Keratinocyte (primary cell): Measurements from ENCODE around the gene RNF207. TPM values are rescaled to one million over a fixed set of nuclear protein-coding genes. Genes with fewer than 3 reads are reported as not detected.

Experiments used
- DNase-seq: peaks from one replicate; pipeline ENCODE4 v3.0.0-alpha.2; 2011; ENCODE audit warnings: low read depth, missing footprints, low spot score
- FAIRE-seq: peaks from 2 replicates; lab custom pipeline; 2011; peaks lifted over from hg19 to GRCh38; lab: Jason Lieb, UNC
- H2AFZ ChIP-seq: 2 replicates; pipeline ENCODE4 v1.6.0; 2012; ENCODE audit warnings: low read length, control low read depth, inconsistent platforms; ENCODE audit not compliant: control insufficient read depth
- H3K27ac ChIP-seq: 2 replicates; pipeline ENCODE4 v1.5.1; 2011; ENCODE audit warnings: low read length; ENCODE audit not compliant: control insufficient read depth, insufficient read depth
- H3K27me3 ChIP-seq: 3 replicates; pipeline ENCODE4 v1.6.0; 2011; ENCODE audit warnings: low read length; ENCODE audit not compliant: control insufficient read depth, insufficient read depth; ENCODE audit errors: extremely low read depth
- H3K36me3 ChIP-seq, 2 experiments: 2 replicates in 1 of 2; 3 replicates in 1 of 2; pipeline ENCODE4 v1.5.1; 2011; ENCODE audit warnings: low read length in 2 of 2, mild to moderate bottlenecking in 1 of 2; ENCODE audit not compliant: control insufficient read depth in 2 of 2, insufficient read depth in 2 of 2; ENCODE audit errors: extremely low read depth in 1 of 2
- H3K4me1 ChIP-seq: 3 replicates; pipeline ENCODE4 v1.5.1; 2011; ENCODE audit warnings: low read length; ENCODE audit not compliant: control insufficient read depth, insufficient read depth; ENCODE audit errors: extremely low read depth
- H3K4me2 ChIP-seq: 3 replicates; pipeline ENCODE4 v1.6.0; 2011; ENCODE audit warnings: low read depth, low read length; ENCODE audit not compliant: control insufficient read depth, insufficient read depth; ENCODE audit errors: extremely low read depth
- H3K4me3 ChIP-seq, 3 experiments: fragments of 200-600 bp in 1 of 3; sonication (generic) in 1 of 3; 2 replicates in 2 of 3; 3 replicates in 1 of 3; pipeline ENCODE4 v1.5.1; 2011 to 2016; ENCODE audit warnings: low read length in 3 of 3, mild to moderate bottlenecking in 3 of 3, control low read depth in 2 of 3, inconsistent platforms in 1 of 3, low read depth in 1 of 3, mixed read lengths in 1 of 3, mixed run types in 1 of 3, moderate library complexity in 1 of 3; ENCODE audit not compliant: control insufficient read depth in 2 of 3, insufficient read depth in 2 of 3; ENCODE audit errors: extremely low read depth in 1 of 3
- H3K79me2 ChIP-seq: 2 replicates; pipeline ENCODE4 v1.6.0; 2012; ENCODE audit warnings: low read length; ENCODE audit not compliant: control insufficient read depth, insufficient read depth
- H3K9ac ChIP-seq: 3 replicates; pipeline ENCODE4 v1.6.0; 2011; ENCODE audit warnings: low read length; ENCODE audit not compliant: control insufficient read depth, insufficient read depth; ENCODE audit errors: extremely low read depth
- H3K9me1 ChIP-seq: 3 replicates; pipeline ENCODE4 v1.6.0; 2011; ENCODE audit warnings: low read length; ENCODE audit not compliant: control insufficient read depth, insufficient read depth; ENCODE audit errors: extremely low read depth
- H3K9me3 ChIP-seq: 2 replicates; pipeline ENCODE4 v1.5.1; 2012; ENCODE audit warnings: low read depth, low read length; ENCODE audit not compliant: control insufficient read depth
- H4K20me1 ChIP-seq: 3 replicates; pipeline ENCODE4 v1.6.0; 2011; ENCODE audit warnings: low read length; ENCODE audit not compliant: control insufficient read depth, insufficient read depth; ENCODE audit errors: extremely low read depth
- EZH2 ChIP-seq: IDR thresholded peaks from one replicate; pipeline ENCODE4 v1.6.1; 2012; ENCODE audit warnings: inconsistent platforms, mild to moderate bottlenecking, low read length, moderate library complexity
- dilution Hi-C: fragments of 300-500 bp; cut with MboI; formaldehyde crosslinking; loops from one replicate; pipeline ENCODE4 v1.7.0; 2020; ENCODE audit warnings: low sequenced_read_pairs; ENCODE audit not compliant: extremely low pct_ligation_motif_present
- polyA plus RNA-seq, 5 experiments: library from polyadenylated mRNA; depleted of rRNA in 3 of 5; stranded (reverse) in 3 of 5; stranded (forward) in 1 of 5; unstranded in 1 of 5; fragments of >200 nt; gene quantifications; 1 replicate in 1 of 5; 2 replicates in 3 of 5; 3 replicates in 1 of 5; pipeline versions ENCODE4 v1.2.1 to v1.2.3, GENCODE V29; 2011 to 2012; ENCODE audit warnings: missing spikeins in 2 of 5, low read depth in 1 of 5, low replicate concordance in 1 of 5
- TF ChIP-seq, protein P1 (sequence below), 3 experiments: IDR thresholded peaks in 1 of 3; conservative IDR thresholded peaks in 1 of 3; optimal IDR thresholded peaks in 1 of 3; 2 replicates in 2 of 3; 3 replicates in 1 of 3; pipeline versions ENCODE3 to v1.5.1; 2011; ENCODE audit warnings: low read length in 3 of 3, mild to moderate bottlenecking in 3 of 3, moderate library complexity in 2 of 3, control low read depth in 1 of 3, inconsistent platforms in 1 of 3; ENCODE audit not compliant: insufficient read depth in 2 of 3; ENCODE audit errors: extremely low read depth in 1 of 3

The RNF207 gene
- polyA plus RNA-seq, 1 donor (not counting 4 experiments of a cell fraction or from before 2014, with no cell fraction given), result 6.1 TPM

- no peak overlapping the region for H3K4me3 ChIP-seq
- no peak overlapping the region for H3K4me2 ChIP-seq
- peaks cover 40% of the 10 kb centered on the region for H3K27me3 ChIP-seq
- no peak overlapping the region for H3K9ac ChIP-seq
- H3K9me1 ChIP-seq, result no peaks in the 10 kb centered on the region
- H3K27ac ChIP-seq, result no peak overlapping the region
- H3K36me3 ChIP-seq, result no peaks in the 10 kb centered on the region
- H3K4me1 ChIP-seq, result no peaks in the 10 kb centered on the region
- H3K79me2 ChIP-seq, result no peaks in the 10 kb centered on the region
- no peak for TF ChIP-seq EZH2
- TF ChIP-seq, protein P1, sequence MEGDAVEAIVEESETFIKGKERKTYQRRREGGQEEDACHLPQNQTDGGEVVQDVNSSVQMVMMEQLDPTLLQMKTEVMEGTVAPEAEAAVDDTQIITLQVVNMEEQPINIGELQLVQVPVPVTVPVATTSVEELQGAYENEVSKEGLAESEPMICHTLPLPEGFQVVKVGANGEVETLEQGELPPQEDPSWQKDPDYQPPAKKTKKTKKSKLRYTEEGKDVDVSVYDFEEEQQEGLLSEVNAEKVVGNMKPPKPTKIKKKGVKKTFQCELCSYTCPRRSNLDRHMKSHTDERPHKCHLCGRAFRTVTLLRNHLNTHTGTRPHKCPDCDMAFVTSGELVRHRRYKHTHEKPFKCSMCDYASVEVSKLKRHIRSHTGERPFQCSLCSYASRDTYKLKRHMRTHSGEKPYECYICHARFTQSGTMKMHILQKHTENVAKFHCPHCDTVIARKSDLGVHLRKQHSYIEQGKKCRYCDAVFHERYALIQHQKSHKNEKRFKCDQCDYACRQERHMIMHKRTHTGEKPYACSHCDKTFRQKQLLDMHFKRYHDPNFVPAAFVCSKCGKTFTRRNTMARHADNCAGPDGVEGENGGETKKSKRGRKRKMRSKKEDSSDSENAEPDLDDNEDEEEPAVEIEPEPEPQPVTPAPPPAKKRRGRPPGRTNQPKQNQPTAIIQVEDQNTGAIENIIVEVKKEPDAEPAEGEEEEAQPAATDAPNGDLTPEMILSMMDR (optimal IDR thresholded peaks at IDR 0.05 in 1 of 3, IDR thresholded peaks at IDR 0.05 in 1 of 3, conservative IDR thresholded peaks at IDR 0.05 in 1 of 3; ENCODE audit: extremely low read depth in 1 of 3, insufficient read depth in 2 of 3, low read length in 3 of 3), result no peak
- no peak overlapping the region for H2AFZ ChIP-seq
- H3K9me3 ChIP-seq, result no peaks in the 10 kb centered on the region
- dilution Hi-C loops, result no loop called here
- no peaks in the 10 kb centered on the region for H4K20me1 ChIP-seq
- FAIRE-seq (no peak), DNase-seq (no peak)
Measured at GRCh38 chr1:6170116-6170741, 35.7 kb upstream of the RNF207 start.

GRCh38 chr1:6170742-6171201, 35.1 kb upstream of the RNF207 start:
- no peaks in the 10 kb centered on the region for H3K9me1 ChIP-seq
- no peak for TF ChIP-seq EZH2
- TF ChIP-seq, protein P1 (optimal IDR thresholded peaks at IDR 0.05 in 1 of 3, IDR thresholded peaks at IDR 0.05 in 1 of 3, conservative IDR thresholded peaks at IDR 0.05 in 1 of 3; ENCODE audit: extremely low read depth in 1 of 3, insufficient read depth in 2 of 3, low read length in 3 of 3), result no peak
- FAIRE-seq (no peak), DNase-seq (no peak)
- no peak overlapping the region for H3K27ac ChIP-seq
- H3K79me2 ChIP-seq, result no peaks in the 10 kb centered on the region
- H3K36me3 ChIP-seq, result no peaks in the 10 kb centered on the region
- no peaks in the 10 kb centered on the region for H4K20me1 ChIP-seq
- no peak overlapping the region for H2AFZ ChIP-seq
- no peaks in the 10 kb centered on the region for H3K9me3 ChIP-seq
- H3K4me2 ChIP-seq, result no peak overlapping the region
- no peaks in the 10 kb centered on the region for H3K4me1 ChIP-seq
- dilution Hi-C loops, result no loop called here
- H3K4me3 ChIP-seq, result no peak overlapping the region
- H3K27me3 ChIP-seq, result peaks cover 40% of the 10 kb centered on the region
- no peak overlapping the region for H3K9ac ChIP-seq
